ENCODE results near the gene DOCK10.

The DOCK10 gene

GRCh38 chr2:224925061-224925809 lies 117.0 kb downstream of the DOCK10 start:
- TF ChIP-seq ZNF302 (tag by site-specific recombination; IDR thresholded peaks at IDR 0.05; ENCODE audit: low read depth) (no peak), ZNF366 (tag by site-specific recombination; conservative IDR thresholded peaks at IDR 0.05) (no peak), GLIS1 (tag by site-specific recombination; IDR thresholded peaks at IDR 0.05) (no peak), ZNF654 (tag by site-specific recombination; IDR thresholded peaks at IDR 0.05; ENCODE audit: low read depth) (no peak), ZBTB11 (tag by site-specific recombination; conservative IDR thresholded peaks at IDR 0.05; ENCODE audit: low read depth) (no peak), ZNF692 (tag by site-specific recombination; IDR thresholded peaks at IDR 0.05) (no peak), ZNF157 (tag by site-specific recombination; IDR thresholded peaks at IDR 0.05) (no peak), PATZ1 (tag by site-specific recombination; IDR thresholded peaks at IDR 0.05) (no peak), ZBTB48 (tag by site-specific recombination; IDR thresholded peaks at IDR 0.05) (no peak), ZSCAN30 (tag by site-specific recombination; IDR thresholded peaks at IDR 0.05) (no peak), ZXDB (tag by site-specific recombination; IDR thresholded peaks at IDR 0.05) (no peak), KLF17 (tag by site-specific recombination; IDR thresholded peaks at IDR 0.05) (no peak), PRDM6 (tag by site-specific recombination; IDR thresholded peaks at IDR 0.05) (no peak), ZNF23 (tag by site-specific recombination; IDR thresholded peaks at IDR 0.05; ENCODE audit: borderline replicate concordance) (no peak), WT1 (tag by site-specific recombination; IDR thresholded peaks at IDR 0.05) (no peak), ZNF426 (tag by site-specific recombination; IDR thresholded peaks at IDR 0.05) (no peak), SP2 (tag by site-specific recombination; IDR thresholded peaks at IDR 0.05) (no peak), ZNF146 (tag by site-specific recombination; IDR thresholded peaks at IDR 0.05) (no peak), ZNF521 (tag by site-specific recombination; IDR thresholded peaks at IDR 0.05) (no peak), ZNF274 (IDR thresholded peaks at IDR 0.05; ENCODE audit: low read length) (no peak), ZNF274 (tag by site-specific recombination; IDR thresholded peaks at IDR 0.05; ENCODE audit: borderline replicate concordance) (no peak)
- ChIA-PET POLR2A (no interaction called here), CTCF (no interaction called here)
- Histone ChIP-seq H3K27ac (ENCODE audit: extremely low read depth, low read depth, low read length) (no peak overlapping the region), H3K36me3 (ENCODE audit: control insufficient read depth in 2 of 2, insufficient read depth in 1 of 2, low read length in 2 of 2) (no peaks in the 10 kb centered on the region), H3K9me3 (ENCODE audit: control insufficient read depth, insufficient read depth, low read depth, low read length) (no peaks in the 10 kb centered on the region), H3K4me3 (ENCODE audit: low read depth, low read length) (no peak overlapping the region), H3K4me1 (ENCODE audit: control insufficient read depth, insufficient read depth, low read length) (no peaks in the 10 kb centered on the region)
